GM12878 (cell line): ENCODE data around the gene SPTY2D1. TPM values are rescaled to one million over a fixed set of nuclear protein-coding genes. Genes with fewer than 3 reads are reported as not detected.
A peak's percentile ranks its signal among the peaks of the same experiment; 100 is the strongest.

Experiments
- E2F8 ChIP-seq: fragments of 450-650 bp; IDR thresholded peaks from 2 replicates; pipeline ENCODE4 v1.6.1; 2018; ENCODE audit warnings: mild to moderate bottlenecking, low read depth, moderate library complexity; ENCODE audit not compliant: partially characterized antibody
- HDAC2 ChIP-seq: fragments of 200-600 bp; sonication (generic); IDR thresholded peaks from 2 replicates; pipeline ENCODE4 v1.6.1; 2017
- MEF2B ChIP-seq: fragments of 450-650 bp; IDR thresholded peaks from 2 replicates; pipeline ENCODE4 v1.6.1; 2018; ENCODE audit warnings: mild to moderate bottlenecking, moderate library complexity; ENCODE audit not compliant: partially characterized antibody, poor library complexity, severe bottlenecking
- MXI1 ChIP-seq: fragments of 150-350 bp; IDR thresholded peaks from 2 replicates; pipeline ENCODE4 v1.6.1; 2011; ENCODE audit warnings: low read depth, mild to moderate bottlenecking, inconsistent platforms, low read length, improper control_type of control experiment
- PAX5 ChIP-seq: IDR thresholded peaks from 2 replicates; pipeline ENCODE4 v1.6.1; 2011; ENCODE audit warnings: low read depth, low read length, borderline replicate concordance
- PRDM15 ChIP-seq: fragments of 450-650 bp; formaldehyde crosslinking; IDR thresholded peaks from 2 replicates; pipeline ENCODE4 v1.4.0; 2020; ENCODE audit warnings: mild to moderate bottlenecking, moderate library complexity
- SMAD1 ChIP-seq: fragments of 450-650 bp; IDR thresholded peaks from 2 replicates; pipeline ENCODE4 v1.6.1; 2018; ENCODE audit warnings: mild to moderate bottlenecking, low read depth; ENCODE audit not compliant: partially characterized antibody
- SMARCA5 ChIP-seq: fragments of 450-650 bp; IDR thresholded peaks from 2 replicates; pipeline ENCODE4 v1.6.1; 2017; ENCODE audit warnings: mild to moderate bottlenecking
- SMC3 ChIP-seq: IDR thresholded peaks from 2 replicates; pipeline ENCODE4 v1.6.1; 2011; ENCODE audit warnings: low read length, improper control_type of control experiment, borderline replicate concordance
- TAF1 ChIP-seq: IDR thresholded peaks from 2 replicates; pipeline ENCODE4 v1.6.1; 2011; ENCODE audit warnings: mild to moderate bottlenecking, low read depth, low read length, borderline replicate concordance
- TBL1XR1 ChIP-seq: IDR thresholded peaks from 2 replicates; pipeline ENCODE4 v1.6.1; 2012; ENCODE audit warnings: low read depth, low read length, improper control_type of control experiment
- USF1 ChIP-seq: IDR thresholded peaks from 2 replicates; pipeline ENCODE4 v1.6.1; 2011; ENCODE audit warnings: borderline replicate concordance, low read depth, mild to moderate bottlenecking, moderate library complexity, mixed read lengths, low read length; ENCODE audit not compliant: insufficient read depth; ENCODE audit errors: extremely low read length
- ZBTB40 ChIP-seq: fragments of 450-650 bp; IDR thresholded peaks from 2 replicates; pipeline ENCODE4 v1.6.1; 2016; ENCODE audit warnings: mild to moderate bottlenecking, moderate library complexity, borderline replicate concordance
- polyA plus RNA-seq, 11 experiments: library from polyadenylated mRNA; depleted of rRNA in 4 of 11; unstranded in 6 of 11; stranded (reverse) in 5 of 11; fragments of >200 nt; fragmentation: Nextera tagmentation in 4 of 11; fragmentation: Illumina TruSeq in 1 of 11; extraction: Ambion mirVana in 4 of 11; extraction: Trizol in 1 of 11; gene quantifications; 1 replicate in 1 of 11; 2 replicates in 10 of 11; pipeline versions ENCODE4 v1.2.1 to v1.2.3, GENCODE V29; 2011 to 2016; ENCODE audit warnings: inconsistent platforms in 2 of 11, missing spikeins in 2 of 11, low read depth in 1 of 11
- total RNA-seq, 4 experiments: library from RNA; depleted of rRNA in 3 of 4; stranded (reverse); fragments of >200 nt in 3 of 4; fragmentation: Illumina TruSeq in 1 of 4; extraction: Trizol in 1 of 4; gene quantifications; 2 replicates each; pipeline versions ENCODE4 v1.2.1 to v1.2.3, GENCODE V29; 2013 to 2021
- TF ChIP-seq, protein P1 (sequence below): fragments of 450-650 bp; IDR thresholded peaks from 2 replicates; pipeline ENCODE4 v1.6.1; 2017; ENCODE audit warnings: low read depth, mild to moderate bottlenecking, moderate library complexity

The SPTY2D1 gene
- total and polyA plus RNA-seq, 10 of the 15 experiments (the other 5 are each of a cell fraction or from before 2014, with no cell fraction given): 4.6 to 31.1 (median 15.5) TPM

DNA sequence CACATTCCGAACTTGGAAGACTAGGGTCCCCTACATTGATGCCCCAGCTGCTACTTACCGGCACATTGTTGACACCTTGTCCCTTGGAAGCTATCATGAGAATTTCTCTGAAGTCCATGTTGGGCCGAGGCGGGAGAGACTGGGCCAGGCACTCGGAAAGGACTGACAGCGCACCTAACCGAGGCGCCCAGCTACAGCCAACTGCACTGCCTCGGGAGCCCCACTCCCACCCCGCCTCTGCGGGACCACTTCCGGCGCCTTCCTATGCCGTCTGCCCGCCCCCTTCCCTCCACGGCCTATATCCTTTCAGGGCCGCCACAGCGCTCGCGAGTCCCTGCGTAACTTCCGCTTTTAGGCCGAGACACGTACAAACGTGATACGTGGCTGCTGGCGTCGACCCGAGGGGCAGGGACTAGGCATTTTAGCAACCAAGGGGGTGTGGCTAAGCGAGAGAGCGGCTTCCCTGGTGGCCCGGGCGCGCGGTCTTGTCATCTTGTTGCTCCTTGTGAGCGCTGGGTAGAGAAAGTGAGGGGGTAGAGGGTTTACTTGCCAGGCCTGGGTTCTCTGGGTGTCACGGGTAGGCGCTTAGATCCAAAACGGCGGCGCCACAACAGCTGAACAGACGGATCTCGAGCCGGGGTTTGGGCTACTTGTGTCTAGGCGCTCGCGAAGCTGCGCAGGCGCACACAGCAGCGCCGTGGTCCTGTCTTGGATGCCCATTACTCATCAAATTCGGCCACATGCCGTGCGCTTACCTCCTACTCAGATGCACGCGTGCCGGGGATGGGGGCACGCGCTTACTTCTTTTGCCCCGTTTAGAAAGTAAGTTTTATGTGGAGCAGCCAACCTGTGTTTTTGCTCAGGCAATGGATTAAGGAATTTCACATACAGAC, at the start of gene SPTY2D1 (continued):
- TF ChIP-seq SMC3 (no peak), HDAC2 (0 out of 2 replicates have a peak, but pooled peaks have one; percentile 55), USF1 (no peak), MXI1 (peak; percentile 31; the same call in 1 of the 2 replicates), TAF1 (peak; percentile 83; the same call in 1 of the 2 replicates), E2F8 (peak; percentile 68), SMAD1 (peak; percentile 47), PRDM15 (CRISPR knock-in tag) (no peak), TBL1XR1 (peak; percentile 9; the same call in 1 of the 2 replicates), ZBTB40 (peak; percentile 95), SMARCA5 (no peak), PAX5 (peak; percentile 22; the same call in 1 of the 2 replicates), MEF2B (no peak)
- TF ChIP-seq, protein P1, sequence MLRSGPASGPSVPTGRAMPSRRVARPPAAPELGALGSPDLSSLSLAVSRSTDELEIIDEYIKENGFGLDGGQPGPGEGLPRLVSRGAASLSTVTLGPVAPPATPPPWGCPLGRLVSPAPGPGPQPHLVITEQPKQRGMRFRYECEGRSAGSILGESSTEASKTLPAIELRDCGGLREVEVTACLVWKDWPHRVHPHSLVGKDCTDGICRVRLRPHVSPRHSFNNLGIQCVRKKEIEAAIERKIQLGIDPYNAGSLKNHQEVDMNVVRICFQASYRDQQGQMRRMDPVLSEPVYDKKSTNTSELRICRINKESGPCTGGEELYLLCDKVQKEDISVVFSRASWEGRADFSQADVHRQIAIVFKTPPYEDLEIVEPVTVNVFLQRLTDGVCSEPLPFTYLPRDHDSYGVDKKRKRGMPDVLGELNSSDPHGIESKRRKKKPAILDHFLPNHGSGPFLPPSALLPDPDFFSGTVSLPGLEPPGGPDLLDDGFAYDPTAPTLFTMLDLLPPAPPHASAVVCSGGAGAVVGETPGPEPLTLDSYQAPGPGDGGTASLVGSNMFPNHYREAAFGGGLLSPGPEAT: peak; percentile 79; the same call in 1 of the 2 replicates
